HG02885 (cell line): Measurements from ENCODE around the gene PDE2A.

ENCODE experiments used
- ATAC-seq: cut with Tn5 transposase; IDR thresholded peaks from one replicate; pipeline ENCODE4 v1.9.1; 2021; ENCODE audit warnings: mild to moderate bottlenecking; ENCODE audit not compliant: unreplicated experiment, poor library complexity

Gene PDE2A

DNA sequence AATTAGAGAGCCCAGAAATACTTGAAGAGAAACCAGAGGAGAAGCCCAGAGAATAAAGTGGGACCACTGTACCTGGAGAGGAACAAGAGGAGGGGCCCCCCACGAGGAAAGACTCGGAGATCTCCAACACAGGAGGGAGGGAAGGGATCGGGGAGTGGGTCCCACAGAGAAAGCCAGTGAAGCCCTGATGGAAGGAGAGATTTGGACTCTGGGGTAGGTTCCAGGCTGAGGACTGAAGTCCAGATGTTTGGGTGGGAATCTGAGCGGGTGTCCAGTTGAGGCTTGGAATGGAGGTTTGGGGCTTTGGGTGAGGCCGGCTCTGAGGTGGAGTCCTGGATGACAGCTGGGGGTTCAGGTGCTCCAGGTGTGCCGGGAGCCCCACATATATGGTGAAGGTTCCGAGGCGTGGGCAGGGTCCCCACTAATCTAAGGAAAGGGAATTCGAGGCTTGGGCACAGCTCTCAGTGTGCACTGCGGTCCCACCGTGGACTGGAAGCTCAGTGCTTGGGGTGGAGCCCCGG, 32.6 kb downstream of the PDE2A start:
- ATAC-seq: no peak

DNA sequence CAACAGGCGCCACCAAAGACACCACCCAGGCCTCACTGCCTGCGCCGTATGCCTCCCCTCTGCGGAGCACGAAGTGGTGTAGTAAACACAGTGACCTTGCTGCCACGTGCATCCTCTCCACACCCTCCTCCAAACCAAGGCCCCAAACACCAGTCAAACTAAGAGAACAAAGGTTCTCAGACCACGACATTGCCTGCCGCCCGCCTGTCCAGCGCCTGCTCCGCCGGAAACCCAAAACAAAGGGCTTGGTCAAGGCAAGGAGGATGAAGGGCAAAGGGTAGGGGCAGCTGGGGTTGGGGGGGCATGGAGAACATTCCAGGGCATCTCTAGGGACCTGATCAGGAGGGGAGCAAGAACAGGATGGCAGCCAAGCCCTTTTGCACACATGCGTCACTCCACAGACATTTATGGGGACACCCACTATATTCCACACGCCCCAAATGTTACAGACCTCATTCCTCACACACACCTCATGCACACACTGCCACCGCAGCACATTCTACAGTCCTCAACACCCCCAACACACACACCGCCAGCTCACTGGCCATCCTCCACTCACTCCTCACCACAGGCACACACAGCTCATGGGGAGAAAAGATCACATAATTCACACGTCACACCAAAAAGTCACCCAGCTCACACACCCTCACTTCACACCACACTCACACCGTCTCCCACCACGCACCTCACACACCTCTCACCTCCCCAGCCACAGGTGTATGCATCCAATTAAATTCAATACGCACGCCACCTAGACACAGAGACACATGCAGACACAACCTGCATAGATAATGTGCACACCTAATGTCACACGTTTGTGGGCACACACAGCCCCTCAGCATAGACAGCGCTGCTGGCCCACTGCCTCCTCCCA, 34.5 kb downstream of the PDE2A start:
- ATAC-seq: no peak

DNA sequence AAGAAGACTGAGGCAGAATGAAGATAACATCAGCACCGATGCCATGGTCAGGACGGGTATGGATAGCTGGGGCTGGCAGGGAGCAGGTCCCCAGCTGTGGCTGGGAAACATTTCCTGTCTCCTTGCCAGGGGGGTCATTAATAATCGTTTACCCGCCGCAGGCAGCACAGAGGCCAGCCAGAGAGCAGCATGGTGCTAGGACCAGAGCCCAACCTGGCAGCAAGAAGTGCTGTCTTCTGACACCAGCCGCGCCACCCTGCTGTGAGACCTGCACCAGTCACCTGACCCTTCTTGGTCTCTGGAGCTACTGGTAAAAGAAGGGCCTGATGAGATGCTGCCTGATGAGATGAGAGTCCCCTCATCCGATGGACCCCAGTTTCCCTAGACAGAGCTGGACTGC, 36.3 kb downstream of the PDE2A start:
- no peak for ATAC-seq

DNA sequence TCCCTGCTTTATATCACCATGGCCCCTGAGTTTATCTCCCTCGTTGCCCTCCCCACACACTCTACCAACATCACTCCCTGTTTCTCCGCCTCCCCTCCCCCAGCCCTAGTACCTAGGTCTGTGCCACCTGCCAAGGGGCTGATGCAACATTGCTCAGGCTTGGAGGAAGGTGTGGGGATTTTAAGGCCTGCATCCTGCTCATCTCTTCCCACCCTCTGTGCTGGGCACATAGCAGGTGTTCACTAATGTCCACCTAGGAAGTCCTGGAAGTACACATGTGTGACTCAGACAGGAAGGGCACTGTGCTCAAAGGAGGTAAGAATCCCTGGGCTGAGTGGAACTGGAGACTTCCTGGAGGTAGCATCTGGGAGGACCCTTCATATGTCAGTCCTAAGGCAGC, 37.0 kb downstream of the PDE2A start:
- no peak for ATAC-seq

DNA sequence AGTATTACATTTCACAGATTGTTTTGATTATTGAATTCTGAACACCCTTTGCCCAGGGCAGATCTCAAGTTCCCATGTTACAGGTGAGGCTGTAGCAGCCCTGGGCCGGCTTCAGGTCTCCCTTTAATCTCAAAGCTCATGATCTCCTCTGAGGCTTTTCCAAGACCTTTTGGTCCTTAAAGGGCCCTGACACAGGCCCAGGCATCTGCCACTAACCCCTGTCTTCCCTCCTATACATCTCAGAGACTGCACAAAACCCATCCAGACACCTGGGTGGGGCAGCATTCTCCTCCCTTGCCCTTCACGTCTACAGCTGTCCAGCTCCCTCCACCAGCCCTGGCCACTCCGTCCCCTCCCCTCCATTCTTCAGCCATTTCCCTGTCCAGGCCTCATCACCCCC, 37.8 kb downstream of the PDE2A start:
- ATAC-seq: no peak

DNA sequence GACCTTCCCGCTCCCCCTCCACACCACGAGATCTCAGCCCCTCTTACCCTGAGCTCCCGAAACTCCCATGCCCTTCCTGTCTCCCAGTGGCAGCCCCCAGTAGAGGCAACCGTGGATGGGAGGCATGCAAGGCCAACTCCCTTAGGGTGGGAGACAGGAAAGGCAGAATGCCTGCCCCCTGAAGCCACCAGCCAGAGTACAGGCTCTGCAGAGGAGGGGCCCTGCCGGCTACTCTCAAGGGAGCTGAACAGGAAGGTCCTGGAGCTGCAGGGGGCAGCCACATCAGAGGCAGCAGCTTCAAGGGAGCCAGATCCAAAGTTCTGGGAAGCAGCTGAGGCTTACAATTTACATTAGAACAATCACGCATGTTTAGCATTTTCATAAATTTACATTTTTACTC, 38.3 kb downstream of the PDE2A start:
- ATAC-seq: no peak

DNA sequence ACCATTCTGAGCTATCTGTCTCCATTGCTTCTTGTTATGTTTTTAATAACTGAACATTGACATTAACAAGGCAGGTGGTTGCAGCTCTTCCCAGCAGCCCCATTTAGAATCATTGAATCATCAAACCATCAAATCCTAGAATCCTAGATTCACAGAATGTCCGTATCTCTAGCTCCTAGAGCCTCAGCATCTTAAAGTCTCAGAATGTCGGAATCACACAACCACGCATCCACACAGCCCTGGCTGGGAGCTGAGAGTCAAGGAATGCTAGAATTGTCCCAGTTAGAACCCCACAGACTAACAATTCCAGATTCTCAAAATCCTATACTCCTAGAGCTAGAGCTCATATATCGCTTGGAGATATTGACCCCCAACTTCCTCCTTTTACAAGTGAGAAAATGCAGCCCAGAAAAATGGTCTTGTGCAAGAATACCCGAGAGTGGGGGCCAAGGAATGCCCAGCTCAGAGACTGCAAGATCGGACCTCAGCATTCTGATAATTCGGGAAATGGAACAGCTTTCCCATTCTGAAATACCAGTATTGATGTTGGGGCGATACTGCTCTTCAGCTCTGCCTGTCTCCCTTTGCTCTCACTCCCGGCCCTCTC, 38.8 kb downstream of the PDE2A start:
- no peak for ATAC-seq

DNA sequence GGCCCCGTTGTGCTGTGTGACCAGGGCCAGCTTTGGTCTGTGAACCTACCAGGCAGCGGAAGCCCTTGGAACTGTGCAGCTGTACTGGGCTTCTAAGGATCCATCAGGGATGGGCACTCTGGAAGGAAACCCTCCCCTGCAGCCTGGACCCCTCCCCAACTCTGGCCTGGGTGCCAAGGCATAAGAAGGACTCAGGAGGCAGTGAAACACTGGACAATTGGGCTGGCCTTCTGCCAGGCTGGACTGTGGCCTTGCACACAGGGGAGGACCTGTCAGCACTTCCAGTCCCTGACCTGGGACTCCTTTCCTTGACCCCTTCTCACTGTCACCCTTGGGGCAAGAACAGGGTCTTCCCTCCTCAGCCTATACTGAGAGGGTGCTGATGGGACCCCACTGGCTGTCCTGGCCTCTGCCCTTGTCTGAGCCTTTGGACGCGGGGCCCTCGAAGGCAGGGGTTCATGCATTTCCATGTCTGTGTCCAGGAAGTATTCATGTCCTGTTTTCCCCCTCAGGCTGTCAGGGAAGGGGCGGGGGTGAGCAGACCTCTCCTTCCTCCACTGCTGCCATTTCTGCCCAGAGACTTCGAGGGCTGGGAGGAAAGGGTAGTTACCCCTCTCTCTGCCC, 39.6 kb downstream of the PDE2A start:
- ATAC-seq: no peak

DNA sequence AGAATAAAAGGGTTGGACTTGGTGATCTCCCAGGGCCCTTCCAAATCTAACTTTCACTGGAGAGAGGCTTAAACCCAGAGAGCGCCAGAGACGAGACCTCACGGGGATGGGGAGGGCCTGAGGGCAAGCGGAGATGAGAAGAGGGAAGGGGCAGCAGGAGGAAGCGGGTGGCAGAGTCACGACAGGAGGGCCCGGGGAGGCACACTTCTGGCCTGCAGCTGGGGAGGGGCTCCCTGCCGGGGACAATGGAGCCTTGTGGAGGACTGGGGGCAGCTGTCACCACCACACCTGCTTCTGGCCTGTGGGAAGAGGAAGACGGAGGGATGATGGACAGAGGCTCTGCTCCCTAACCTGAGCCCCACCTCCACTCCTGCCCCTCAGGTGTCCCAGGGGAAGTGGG, 40.2 kb downstream of the PDE2A start:
- ATAC-seq: no peak

DNA sequence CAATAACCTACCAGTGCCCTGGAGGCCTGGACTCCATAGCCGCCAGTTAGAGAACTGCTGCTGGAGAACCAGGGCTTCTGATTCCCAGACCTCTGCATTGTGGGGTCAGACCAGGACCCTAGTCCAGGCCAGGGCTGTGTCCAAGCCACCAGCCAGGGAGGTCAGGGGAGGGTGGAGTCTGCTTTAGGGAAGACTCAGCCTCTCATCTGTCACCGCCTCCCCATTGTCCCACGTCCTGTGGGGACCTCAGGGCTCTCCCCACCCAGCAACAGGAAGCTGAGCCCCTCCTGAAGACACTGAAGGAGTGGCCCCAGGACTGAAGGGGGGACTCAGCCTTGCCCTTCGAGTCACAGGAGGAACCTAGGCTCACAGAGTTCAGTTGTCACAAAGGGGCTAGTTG, 41.2 kb downstream of the PDE2A start:
- no peak for ATAC-seq

DNA sequence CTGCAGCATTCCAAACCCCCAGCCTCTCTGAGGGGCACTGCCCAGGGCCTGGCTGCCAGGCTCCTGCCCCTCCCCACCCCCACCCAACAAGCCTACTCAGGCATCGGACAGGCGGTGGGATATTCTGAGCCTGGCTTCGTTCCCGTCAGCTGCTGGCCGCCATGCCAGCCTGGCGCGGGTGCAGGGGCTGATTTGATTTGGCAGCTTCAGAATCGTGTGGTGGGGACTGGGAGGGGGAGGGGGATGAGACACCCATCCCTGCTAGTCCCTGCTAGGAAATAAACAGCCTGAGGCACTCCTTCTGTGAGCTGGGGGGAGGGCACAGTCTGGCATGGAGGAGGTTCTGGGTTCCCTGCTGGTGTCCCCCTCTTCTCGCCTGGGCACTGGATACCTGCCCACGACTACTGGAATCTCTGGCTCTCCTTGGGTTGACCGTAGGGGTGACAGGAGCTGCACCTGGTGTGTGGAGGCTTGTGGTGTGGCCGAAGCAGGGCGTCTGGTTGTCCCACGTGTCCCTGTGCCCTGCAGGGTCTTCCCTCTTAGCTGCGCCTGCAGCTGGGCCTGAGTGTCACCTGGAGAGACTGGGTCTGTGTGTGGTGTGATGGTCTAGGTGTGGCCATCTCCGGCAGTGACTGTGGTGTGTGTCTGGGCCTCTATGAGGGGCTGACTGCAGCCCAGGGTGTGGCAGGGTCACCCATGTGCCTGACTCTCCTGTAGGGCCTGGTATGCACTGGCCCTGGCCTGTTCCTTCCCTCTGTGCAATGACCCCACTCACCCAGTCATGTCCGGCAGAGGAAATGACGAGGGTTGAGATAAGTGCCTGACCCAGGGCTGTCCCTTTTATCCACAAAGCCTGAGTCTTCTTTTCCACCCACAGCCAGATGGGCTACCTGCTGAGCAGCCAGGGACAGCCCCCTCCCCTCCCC, 42.2 kb downstream of the PDE2A start:
- ATAC-seq: no peak

DNA sequence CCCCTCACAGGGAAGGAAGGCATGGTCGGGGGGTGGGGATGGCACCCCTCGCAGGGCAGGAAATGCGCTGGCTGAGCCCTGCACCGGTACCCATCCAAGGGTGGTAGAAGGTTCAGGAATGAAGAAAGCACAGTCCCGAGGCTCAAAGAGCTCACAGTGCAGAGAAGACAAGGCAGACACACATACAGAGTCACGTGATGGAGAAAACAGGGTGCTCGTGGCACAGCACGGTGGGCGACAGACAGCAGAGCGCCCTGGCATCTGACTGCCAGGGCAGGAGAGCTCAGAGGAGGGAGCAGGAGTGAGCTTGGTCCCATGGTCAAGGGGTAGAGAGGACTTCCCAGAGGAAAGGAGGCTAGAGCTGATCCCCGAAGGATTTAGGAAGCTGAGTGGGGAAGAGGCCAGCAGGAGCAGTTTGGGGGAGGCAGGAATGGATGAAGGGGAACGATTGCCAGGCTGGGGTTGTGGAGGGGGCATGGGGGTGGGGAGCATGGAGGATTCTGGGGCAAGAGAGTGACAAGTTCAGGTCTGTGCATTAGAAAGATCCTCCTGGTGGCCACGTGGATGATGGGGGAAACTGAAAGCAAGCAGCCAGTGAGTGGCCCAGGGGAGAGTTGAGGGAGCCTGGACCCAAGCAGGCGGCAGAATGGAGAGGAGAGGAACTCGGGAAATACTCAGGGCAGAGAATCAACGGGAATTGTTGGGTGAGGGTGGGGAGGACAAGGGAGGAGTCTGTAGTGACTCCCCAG, 43.9 kb downstream of the PDE2A start:
- no peak for ATAC-seq

DNA sequence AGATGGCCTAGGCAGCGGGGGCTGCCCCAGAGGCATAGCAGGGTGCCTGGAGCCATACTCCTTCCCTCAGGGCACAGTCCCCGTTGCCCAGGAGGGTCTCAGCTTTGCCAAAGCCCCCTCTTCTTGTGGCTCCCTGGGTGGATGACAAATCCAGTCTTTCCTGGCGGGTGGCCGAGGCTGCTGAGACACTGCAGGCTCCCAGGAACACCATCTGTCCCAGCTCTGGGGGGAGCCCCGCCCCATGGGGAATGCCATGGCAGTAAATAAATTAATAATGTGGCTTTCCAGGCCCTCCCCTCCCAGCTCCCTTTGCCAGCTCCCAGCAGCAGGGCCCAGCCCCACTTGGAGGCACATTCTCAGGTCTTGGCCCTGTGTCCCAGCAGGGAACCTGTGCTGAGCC, 45.0 kb downstream of the PDE2A start:
- no peak for ATAC-seq

DNA sequence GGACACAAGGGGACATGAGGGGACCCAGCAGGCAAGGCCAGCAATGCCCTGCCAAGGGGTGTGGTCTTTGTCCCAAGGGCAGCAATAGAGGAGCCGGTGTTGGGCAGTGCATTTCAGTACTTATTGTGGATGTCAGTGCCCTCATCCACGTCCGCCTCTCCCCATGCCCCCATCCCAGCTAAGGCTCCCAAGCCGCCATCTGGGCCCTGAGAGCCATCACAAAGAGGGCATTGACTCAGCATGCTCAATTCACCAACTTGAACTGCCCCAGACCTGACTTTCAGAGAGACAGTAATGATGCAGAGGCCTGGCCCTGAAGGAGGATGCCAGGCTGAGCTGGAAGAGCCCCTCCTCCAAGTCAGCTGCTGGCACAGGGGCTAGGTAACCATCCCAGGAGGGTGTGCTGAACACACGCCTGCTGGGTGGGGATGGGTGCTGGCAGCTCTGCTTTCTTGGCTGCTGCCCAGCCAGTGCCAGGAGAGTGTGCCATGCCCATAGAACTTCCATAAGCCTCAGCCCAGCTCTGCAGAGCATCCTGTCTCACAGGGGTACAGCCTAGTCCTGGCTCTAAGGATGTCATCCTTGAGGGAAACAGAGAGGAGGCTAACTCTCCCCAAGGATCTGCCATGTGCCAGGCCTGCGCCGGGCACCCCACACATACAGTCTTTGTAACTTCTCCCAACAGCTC, 46.5 kb downstream of the PDE2A start:
- no peak for ATAC-seq

DNA sequence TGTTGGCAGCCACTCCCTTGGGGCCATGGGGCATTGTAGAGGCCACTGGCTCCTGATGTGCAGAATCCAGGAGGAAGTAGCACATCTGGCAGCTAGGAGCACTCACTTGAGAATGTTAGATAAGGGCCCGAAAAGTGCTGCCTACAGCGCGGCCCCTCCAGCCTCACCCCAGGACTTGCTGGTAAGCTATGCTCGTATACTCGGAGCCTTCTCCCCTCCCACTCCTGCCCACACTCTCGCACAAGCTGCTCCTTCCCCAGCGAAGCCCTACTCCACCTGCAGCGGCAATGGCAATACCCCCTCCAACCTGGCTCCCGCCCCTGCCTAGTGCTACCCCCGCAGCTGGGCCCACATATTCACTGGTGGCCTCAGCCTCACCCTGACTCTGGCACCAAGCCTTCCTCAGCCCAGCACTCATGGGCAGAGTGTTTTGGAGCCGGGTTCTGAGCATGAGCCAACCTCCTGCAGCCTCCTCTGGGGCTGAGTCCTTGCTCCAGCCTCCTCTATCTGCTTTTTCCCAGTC, 47.7 kb downstream of the PDE2A start:
- ATAC-seq: no peak

DNA sequence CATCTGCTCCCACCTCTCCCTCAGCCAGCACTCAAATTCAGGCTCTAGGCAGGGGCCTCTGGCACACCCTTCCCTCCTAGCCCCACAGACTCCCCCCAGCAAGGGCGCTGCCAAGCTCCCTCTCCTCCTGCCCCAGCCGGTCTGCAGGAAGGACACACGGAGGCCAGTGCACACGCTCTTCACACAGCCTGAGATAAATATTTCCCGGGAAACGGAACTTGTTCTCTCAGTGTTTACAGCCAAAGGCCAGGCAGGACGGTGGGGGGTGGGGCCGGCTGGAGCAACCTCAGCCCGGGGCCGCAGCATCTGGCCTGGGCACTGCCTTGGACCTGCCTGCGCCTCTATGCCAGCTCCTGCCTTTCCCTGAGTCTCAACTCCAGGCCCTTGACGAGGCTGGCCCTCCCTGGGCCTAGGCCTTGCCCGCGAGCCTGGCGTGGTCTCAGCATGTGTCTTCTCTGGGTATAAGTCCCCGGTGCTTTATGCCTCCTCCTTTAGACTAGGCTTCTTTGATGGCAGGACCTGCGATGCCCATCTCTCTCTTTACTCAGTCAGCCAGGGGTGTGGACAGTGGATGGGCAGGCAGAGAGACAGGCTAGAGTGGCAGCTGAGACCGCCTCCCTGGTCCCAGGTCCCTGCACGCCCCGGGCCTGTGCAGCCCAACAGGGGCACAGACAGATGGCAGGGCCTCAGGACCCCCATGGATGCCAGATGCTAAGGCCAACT, 48.4 kb downstream of the PDE2A start:
- ATAC-seq: no peak

DNA sequence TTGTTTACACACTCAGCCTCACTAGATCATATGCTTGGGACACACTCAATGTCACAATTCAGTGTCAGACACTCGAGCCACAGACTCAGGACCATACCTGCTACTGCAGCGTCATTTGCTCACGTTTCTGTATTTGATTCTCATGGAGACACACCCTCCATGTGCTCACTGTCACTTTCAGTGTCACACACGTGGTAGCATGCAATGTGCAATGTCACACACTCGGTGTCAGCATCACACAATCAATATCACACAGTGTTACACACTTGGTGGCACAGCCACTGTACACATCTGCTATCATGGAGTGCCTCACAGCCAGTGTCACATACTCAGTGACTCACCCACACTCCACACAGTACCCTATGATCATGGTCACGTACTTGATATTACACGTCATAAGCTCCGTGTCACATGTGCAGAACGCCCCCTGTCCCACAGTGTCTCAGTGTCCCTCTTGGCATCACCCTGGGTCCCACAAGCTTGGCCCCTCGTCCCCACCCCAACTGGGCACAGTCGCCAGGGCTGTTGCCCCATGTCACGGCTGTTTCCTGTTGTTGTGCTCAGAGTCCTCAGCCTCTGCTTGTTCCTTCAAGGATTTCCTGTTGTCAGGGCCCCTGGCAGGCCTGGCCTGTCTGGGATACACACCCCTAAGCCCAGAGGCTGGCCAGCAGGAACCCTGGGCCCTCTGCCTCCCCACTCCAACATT, 49.6 kb downstream of the PDE2A start:
- ATAC-seq: no peak

DNA sequence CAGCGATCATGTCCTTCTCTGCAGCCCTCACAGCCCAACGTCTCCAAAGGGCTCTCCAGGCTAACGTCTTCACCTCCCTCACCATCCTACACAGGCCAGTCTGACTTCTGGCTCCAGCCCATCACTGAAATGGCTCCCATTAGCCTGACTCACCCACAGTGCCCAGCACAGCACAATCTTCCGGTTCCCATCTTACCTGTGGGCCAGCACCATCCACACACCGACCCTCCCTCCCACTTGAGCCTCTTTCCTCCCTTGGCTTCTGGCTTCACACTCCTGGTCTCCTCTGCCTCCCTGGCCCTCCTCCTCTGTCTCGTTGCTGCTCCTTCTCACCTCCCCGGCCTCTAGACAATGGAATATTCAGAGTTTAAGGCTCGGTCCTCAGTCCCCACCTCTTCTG, 51.2 kb downstream of the PDE2A start:
- no peak for ATAC-seq
